Measurements from ENCODE around the gene NQO2.

NQO2 gene

GRCh38 chr6:3019065-3019464, 19.4 kb downstream of the NQO2 start:
- TF ChIP-seq CREB1 (IDR thresholded peaks at IDR 0.05; ENCODE audit: low read depth): no peak
- TF ChIP-seq EGR1 (IDR thresholded peaks at IDR 0.05): no peak
- TF ChIP-seq CEBPB (IDR thresholded peaks at IDR 0.05): no peak
- no peak for TF ChIP-seq RAD21 (IDR thresholded peaks at IDR 0.05; ENCODE audit: low read depth)

- TF ChIP-seq EP300 (IDR thresholded peaks at IDR 0.05; ENCODE audit: borderline replicate concordance) (no peak), FOXM1 (IDR thresholded peaks at IDR 0.05; ENCODE audit: borderline replicate concordance, low read depth) (no peak), TCF12 (IDR thresholded peaks at IDR 0.05; ENCODE audit: low read depth) (no peak), TEAD4 (IDR thresholded peaks at IDR 0.05) (no peak), NFIC (IDR thresholded peaks at IDR 0.05) (no peak), USF1 (IDR thresholded peaks at IDR 0.05) (no peak), RAD21 (IDR thresholded peaks at IDR 0.05; ENCODE audit: low read depth) (no peak), ZBTB7A (IDR thresholded peaks at IDR 0.05; ENCODE audit: low read depth) (no peak), YY1 (IDR thresholded peaks at IDR 0.05; ENCODE audit: low read depth) (no peak), CREB1 (IDR thresholded peaks at IDR 0.05; ENCODE audit: low read depth) (no peak), CEBPB (IDR thresholded peaks at IDR 0.05) (no peak), MAX (IDR thresholded peaks at IDR 0.05) (no peak), TAF1 (IDR thresholded peaks at IDR 0.05; ENCODE audit: low read depth) (no peak), REST (IDR thresholded peaks at IDR 0.05; ENCODE audit: low read depth) (no peak), EGR1 (IDR thresholded peaks at IDR 0.05) (no peak)
Measured at GRCh38 chr6:3019749-3020320, 20.1 kb downstream of the NQO2 start.

- no peak for TF ChIP-seq ZBTB7A (IDR thresholded peaks at IDR 0.05; ENCODE audit: low read depth)
- no peak for TF ChIP-seq TEAD4 (IDR thresholded peaks at IDR 0.05)
- TF ChIP-seq CREB1 (IDR thresholded peaks at IDR 0.05; ENCODE audit: low read depth): no peak
- TF ChIP-seq MAX (IDR thresholded peaks at IDR 0.05): no peak
- no peak for TF ChIP-seq REST (IDR thresholded peaks at IDR 0.05; ENCODE audit: low read depth)
- no peak for TF ChIP-seq USF1 (IDR thresholded peaks at IDR 0.05)
- no peak for TF ChIP-seq YY1 (IDR thresholded peaks at IDR 0.05; ENCODE audit: low read depth)
Measured at GRCh38 chr6:3022765-3023662, 23.3 kb downstream of the NQO2 start.

GRCh38 chr6:3023663-3024483, 24.2 kb downstream of the NQO2 start:
- no peak for TF ChIP-seq ZBTB7A (IDR thresholded peaks at IDR 0.05; ENCODE audit: low read depth)
- TF ChIP-seq NFIC (IDR thresholded peaks at IDR 0.05): no peak
- no peak for TF ChIP-seq CREB1 (IDR thresholded peaks at IDR 0.05; ENCODE audit: low read depth)
- no peak for TF ChIP-seq TAF1 (IDR thresholded peaks at IDR 0.05; ENCODE audit: low read depth)
- no peak for TF ChIP-seq REST (IDR thresholded peaks at IDR 0.05; ENCODE audit: low read depth)
- no peak for TF ChIP-seq YY1 (IDR thresholded peaks at IDR 0.05; ENCODE audit: low read depth)
- TF ChIP-seq MAX (IDR thresholded peaks at IDR 0.05): peak; percentile 96
- peak; percentile 15; the same call in 1 of the 2 replicates for TF ChIP-seq TEAD4 (IDR thresholded peaks at IDR 0.05)
- no peak for TF ChIP-seq RAD21 (IDR thresholded peaks at IDR 0.05; ENCODE audit: low read depth)
- TF ChIP-seq EGR1 (IDR thresholded peaks at IDR 0.05): no peak
- TF ChIP-seq TCF12 (IDR thresholded peaks at IDR 0.05; ENCODE audit: low read depth): peak; percentile 73
- peak; percentile 45; the same call in 1 of the 2 replicates for TF ChIP-seq EP300 (IDR thresholded peaks at IDR 0.05; ENCODE audit: borderline replicate concordance)
- no peak for TF ChIP-seq FOXM1 (IDR thresholded peaks at IDR 0.05; ENCODE audit: borderline replicate concordance, low read depth)
- TF ChIP-seq USF1 (IDR thresholded peaks at IDR 0.05): 0 out of 2 replicates have a peak, but pooled peaks have one; percentile 10
- no peak for TF ChIP-seq CEBPB (IDR thresholded peaks at IDR 0.05)
